Neural crest cell (in vitro differentiated cells): ENCODE data around the gene SNRPD1. TPM values are rescaled to one million over a fixed set of nuclear protein-coding genes. Genes with fewer than 3 reads are reported as not detected.
A peak's percentile ranks its signal among the peaks of the same experiment; 100 is the strongest.

ENCODE experiments used
- DNase-seq: peaks from one replicate; pipeline ENCODE4 v3.0.0; 2021; ENCODE audit warnings: low read depth, mixed read lengths, low spot score
- H3K27ac Mint-ChIP-seq: one replicate; pipeline ENCODE4 v1.8.0; 2021; ENCODE audit warnings: mild to moderate bottlenecking, mixed read lengths; ENCODE audit not compliant: unreplicated experiment
- H3K27me3 Mint-ChIP-seq: 2 replicates; pipeline ENCODE4 v1.8.0; 2021; ENCODE audit warnings: low read depth, mild to moderate bottlenecking, mixed read lengths
- H3K36me3 Mint-ChIP-seq: 2 replicates; pipeline ENCODE4 v1.8.0; 2021; ENCODE audit warnings: low read depth, mild to moderate bottlenecking, mixed read lengths
- H3K4me1 Mint-ChIP-seq: 2 replicates; pipeline ENCODE4 v1.8.0; 2021; ENCODE audit warnings: mixed read lengths
- H3K4me3 Mint-ChIP-seq: one replicate; pipeline ENCODE4 v1.8.0; 2021; ENCODE audit warnings: mild to moderate bottlenecking, mixed read lengths
- H3K9me3 Mint-ChIP-seq: 2 replicates; pipeline ENCODE4 v1.8.0; 2021; ENCODE audit warnings: mixed read lengths
- CTCF ChIP-seq: fragments of 200-600 bp; sonication (generic); conservative IDR thresholded peaks from 2 replicates; pipeline ENCODE4 v1.5.0; 2021; ENCODE audit warnings: antibody characterized with exemption, mild to moderate bottlenecking
- microRNA-seq: library from miRNA; unstranded; fragments of <30 nt; microRNA quantifications from one replicate; pipeline ENCODE4, GENCODE V29; 2020
- total RNA-seq: library from RNA; stranded (reverse); gene quantifications from 2 replicates; pipeline ENCODE4 v1.2.1, GENCODE V29; 2021

SNRPD1 gene
- total RNA-seq, 1 donor from 2014 or later: 167 TPM

GRCh38 chr18:21680161-21680560 lies 68.0 kb downstream of the SNRPD1 start:
- H3K27me3 Mint-ChIP-seq: no peaks in the 10 kb centered on the region
- H3K4me1 Mint-ChIP-seq: peaks cover 9% of the 10 kb centered on the region
- peaks cover 2% of the 10 kb centered on the region for H3K36me3 Mint-ChIP-seq
- H3K27ac Mint-ChIP-seq: no peak overlapping the region
- no peak overlapping the region for H3K4me3 Mint-ChIP-seq
- DNase-seq: no peak
- TF ChIP-seq CTCF: no peak
- no peaks in the 10 kb centered on the region for H3K9me3 Mint-ChIP-seq

- no peak overlapping the region for H3K27ac Mint-ChIP-seq
- no peaks in the 10 kb centered on the region for H3K36me3 Mint-ChIP-seq
- no peak overlapping the region for H3K4me3 Mint-ChIP-seq
- DNase-seq: peak; percentile 33
- no peaks in the 10 kb centered on the region for H3K27me3 Mint-ChIP-seq
- H3K9me3 Mint-ChIP-seq: no peaks in the 10 kb centered on the region
- H3K4me1 Mint-ChIP-seq: peaks cover 14% of the 10 kb centered on the region
- TF ChIP-seq CTCF: no peak
These were observed 70.4 kb downstream of the SNRPD1 start for GRCh38 chr18:21682371-21683051.

Small RNA genes within 50 kb of the gene (microRNA-seq; reads per million reads assigned to microRNA genes)
- not detected for gene MIR320C1

Other genes with a start within 250 kb of the SNRPD1 start
- gene ESCO1, start 11.6 kb upstream of the SNRPD1 start, total RNA-seq: 15.7 and 16.4 TPM in 2 replicates
- gene ABHD3, start 92.5 kb downstream of the SNRPD1 start, total RNA-seq: 21.1 and 24.7 TPM in 2 replicates
- 90.9 and 93.5 TPM in 2 replicates for gene MIB1, start 128.5 kb downstream of the SNRPD1 start, total RNA-seq